D721Med (cell line): Measurements from ENCODE around the gene ARMH3.

Experiments used
- DNase-seq: peaks from one replicate; pipeline ENCODE4 v3.0.0; 2011; ENCODE audit warnings: low spot score; ENCODE audit not compliant: insufficient read length
- FAIRE-seq: peaks from 2 replicates; lab custom pipeline; 2011; peaks lifted over from hg19 to GRCh38; lab: Jason Lieb, UNC
- TF ChIP-seq, protein P1 (sequence below): IDR thresholded peaks from 2 replicates; pipeline ENCODE4 v1.5.1; 2012; ENCODE audit warnings: mild to moderate bottlenecking, control low read depth; ENCODE audit not compliant: insufficient read depth; ENCODE audit errors: missing control alignments

The ARMH3 gene

GRCh38 chr10:101958691-101959090 is 97.3 kb downstream of the ARMH3 start:
- no peak for FAIRE-seq

GRCh38 chr10:101956898-101957297 is 99.1 kb downstream of the ARMH3 start:
- DNase-seq (no peak), FAIRE-seq (no peak)
- TF ChIP-seq, protein P1, sequence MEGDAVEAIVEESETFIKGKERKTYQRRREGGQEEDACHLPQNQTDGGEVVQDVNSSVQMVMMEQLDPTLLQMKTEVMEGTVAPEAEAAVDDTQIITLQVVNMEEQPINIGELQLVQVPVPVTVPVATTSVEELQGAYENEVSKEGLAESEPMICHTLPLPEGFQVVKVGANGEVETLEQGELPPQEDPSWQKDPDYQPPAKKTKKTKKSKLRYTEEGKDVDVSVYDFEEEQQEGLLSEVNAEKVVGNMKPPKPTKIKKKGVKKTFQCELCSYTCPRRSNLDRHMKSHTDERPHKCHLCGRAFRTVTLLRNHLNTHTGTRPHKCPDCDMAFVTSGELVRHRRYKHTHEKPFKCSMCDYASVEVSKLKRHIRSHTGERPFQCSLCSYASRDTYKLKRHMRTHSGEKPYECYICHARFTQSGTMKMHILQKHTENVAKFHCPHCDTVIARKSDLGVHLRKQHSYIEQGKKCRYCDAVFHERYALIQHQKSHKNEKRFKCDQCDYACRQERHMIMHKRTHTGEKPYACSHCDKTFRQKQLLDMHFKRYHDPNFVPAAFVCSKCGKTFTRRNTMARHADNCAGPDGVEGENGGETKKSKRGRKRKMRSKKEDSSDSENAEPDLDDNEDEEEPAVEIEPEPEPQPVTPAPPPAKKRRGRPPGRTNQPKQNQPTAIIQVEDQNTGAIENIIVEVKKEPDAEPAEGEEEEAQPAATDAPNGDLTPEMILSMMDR, result no peak

More at GRCh38 chr10:101958691-101959090, 97.3 kb downstream of the ARMH3 start:
- DNase-seq, result no peak
- TF ChIP-seq, protein P1, result no peak

DNA sequence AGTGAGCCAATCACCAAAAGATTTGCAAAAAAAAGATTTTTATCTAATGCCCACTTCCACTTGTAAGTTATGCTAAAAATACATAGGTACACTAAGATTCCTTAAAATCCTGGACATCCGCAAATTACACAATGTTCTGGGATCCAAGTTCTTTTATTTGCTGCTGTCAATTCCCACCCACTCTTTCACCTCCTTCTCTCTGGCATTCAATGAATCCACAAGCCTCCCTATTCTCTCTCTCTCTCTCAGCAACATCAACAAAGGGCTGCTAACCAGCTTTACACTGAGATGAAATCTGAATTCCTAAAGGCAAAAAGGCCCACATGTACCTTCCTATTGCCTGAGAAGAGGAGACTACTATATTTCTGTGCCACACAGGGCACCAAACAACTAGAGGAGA is 99.9 kb downstream of the ARMH3 start:
- no peak for FAIRE-seq
- no peak for DNase-seq
- TF ChIP-seq, protein P1, result no peak

GRCh38 chr10:101952191-101952590 is 103.8 kb downstream of the ARMH3 start:
- no peak for DNase-seq
- TF ChIP-seq, protein P1, result no peak
- no peak for FAIRE-seq

GRCh38 chr10:101950213-101950612 is 105.8 kb downstream of the ARMH3 start:
- DNase-seq (no peak), FAIRE-seq (no peak)
- TF ChIP-seq, protein P1, result no peak

DNA sequence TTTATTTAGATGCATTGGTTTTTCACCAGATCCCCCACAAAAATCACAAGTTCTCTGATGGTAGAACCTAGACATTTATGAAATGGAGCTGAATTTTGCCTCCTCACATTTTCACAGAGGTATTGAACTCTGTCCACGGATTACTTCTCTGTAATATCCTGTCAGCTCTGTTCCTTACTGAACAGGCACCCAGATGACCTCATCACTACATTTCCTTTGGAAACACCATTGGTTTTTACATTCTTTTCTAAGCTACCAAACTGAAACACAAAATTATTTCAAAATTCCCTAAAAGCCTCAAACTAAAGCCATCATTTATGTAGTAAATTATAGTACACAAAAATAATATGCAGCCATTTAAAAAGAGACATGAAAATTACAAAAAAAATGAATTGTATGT is 114.1 kb downstream of the ARMH3 start:
- TF ChIP-seq, protein P1, result no peak
- DNase-seq (no peak), FAIRE-seq (no peak)

GRCh38 chr10:101940916-101941315 is 115.1 kb downstream of the ARMH3 start:
- TF ChIP-seq, protein P1, result no peak
- DNase-seq, result no peak
- FAIRE-seq, result no peak
